Stimulated activated CD4-positive, alpha-beta T cell treated with anti-CD3 and anti-CD28 coated beads, TNF-alpha, amount 100 ng/mL, for 48 hours (primary cell): ENCODE measurements around the gene PAQR4.

ENCODE experiments used
- DNase-seq, 3 donors: peaks; one replicate each; pipeline ENCODE4 v3.0.0-alpha.2; 2020; ENCODE audit warnings: low read depth in 3 of 3

The PAQR4 gene

DNA sequence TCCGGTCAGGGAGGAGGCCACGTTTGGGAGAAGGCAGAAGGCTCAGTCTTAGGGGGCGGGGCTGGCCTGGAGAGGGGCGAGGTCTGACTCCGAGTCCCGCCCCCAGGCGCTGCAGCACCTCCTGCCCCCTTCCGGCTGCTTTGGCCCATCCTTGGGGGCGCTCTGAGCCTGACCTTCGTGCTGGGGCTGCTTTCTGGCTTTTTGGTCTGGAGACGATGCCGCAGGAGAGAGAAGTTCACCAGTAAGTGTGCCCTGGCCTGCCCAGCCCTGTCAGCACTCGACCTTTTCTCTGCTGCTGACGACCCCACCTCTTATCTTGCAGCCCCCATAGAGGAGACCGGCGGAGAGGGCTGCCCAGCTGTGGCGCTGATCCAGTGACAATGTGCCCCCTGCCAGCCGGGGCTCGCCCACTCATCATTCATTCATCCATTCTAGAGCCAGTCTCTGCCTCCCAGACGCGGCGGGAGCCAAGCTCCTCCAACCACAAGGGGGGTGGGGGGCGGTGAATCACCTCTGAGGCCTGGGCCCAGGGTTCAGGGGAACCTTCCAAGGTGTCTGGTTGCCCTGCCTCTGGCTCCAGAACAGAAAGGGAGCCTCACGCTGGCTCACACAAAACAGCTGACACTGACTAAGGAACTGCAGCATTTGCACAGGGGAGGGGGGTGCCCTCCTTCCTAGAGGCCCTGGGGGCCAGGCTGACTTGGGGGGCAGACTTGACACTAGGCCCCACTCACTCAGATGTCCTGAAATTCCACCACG, 52.5 kb downstream of the PAQR4 start:
- DNase-seq, result peak; percentile 76 to 91 (median 88)

DNA sequence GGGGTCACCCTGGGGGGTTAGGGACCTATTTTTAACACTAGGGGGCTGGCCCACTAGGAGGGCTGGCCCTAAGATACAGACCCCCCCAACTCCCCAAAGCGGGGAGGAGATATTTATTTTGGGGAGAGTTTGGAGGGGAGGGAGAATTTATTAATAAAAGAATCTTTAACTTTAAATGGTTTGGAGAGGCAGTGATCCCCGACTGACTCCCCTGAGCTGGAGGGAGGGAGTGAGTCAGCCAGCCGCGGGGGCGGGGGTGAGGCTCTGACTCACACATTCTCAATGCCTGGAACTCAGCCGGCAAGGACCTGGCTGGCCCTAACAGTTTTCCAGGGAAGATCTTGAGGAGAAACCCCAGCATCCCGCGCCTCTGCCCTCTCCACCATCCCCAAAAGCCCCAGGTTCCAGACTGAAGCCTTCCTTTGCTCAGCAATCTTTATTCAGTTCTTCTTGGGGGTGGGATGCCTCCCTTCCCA, 53.1 kb downstream of the PAQR4 start:
- peak; percentile 72 to 92 (median 86) for DNase-seq

GRCh38 chr16:3022684-3023414, 53.7 kb downstream of the PAQR4 start:
- DNase-seq, result no peak
